ENCODE results near the gene XKR3. TPM values are rescaled to one million over a fixed set of nuclear protein-coding genes. Genes with fewer than 3 reads are reported as not detected.
"Not testable (repeated sequence)": the region's sequence is repeated elsewhere in the genome, so short reads cannot be mapped to it uniquely, and the experiment has no call there.

XKR3 gene
- total RNA-seq, 1 donor from 2014 or later = not detected

- H3K4me3 Mint-ChIP-seq; H3K36me3 Mint-ChIP-seq (ENCODE audit: low read depth); intact Hi-C loops (cut with micrococcal nuclease); H3K27ac Mint-ChIP-seq; H3K9me3 Mint-ChIP-seq; H3K4me1 Mint-ChIP-seq (ENCODE audit: low read depth); DNase-seq (ENCODE audit: low spot score); H3K27me3 Mint-ChIP-seq (ENCODE audit: insufficient read depth): not testable (repeated sequence)
Observed at GRCh38 chr22:16767927-16768326, 57.3 kb downstream of the XKR3 start.

- H3K27me3 Mint-ChIP-seq (ENCODE audit: insufficient read depth); H3K9me3 Mint-ChIP-seq; DNase-seq (ENCODE audit: low spot score); H3K4me1 Mint-ChIP-seq (ENCODE audit: low read depth); H3K27ac Mint-ChIP-seq; intact Hi-C loops (cut with micrococcal nuclease); H3K36me3 Mint-ChIP-seq (ENCODE audit: low read depth); H3K4me3 Mint-ChIP-seq: not testable (repeated sequence)
Observed at GRCh38 chr22:16762224-16762623, 63.0 kb downstream of the XKR3 start.

- H3K27ac Mint-ChIP-seq; H3K4me3 Mint-ChIP-seq; H3K36me3 Mint-ChIP-seq (ENCODE audit: low read depth); H3K27me3 Mint-ChIP-seq (ENCODE audit: insufficient read depth); H3K9me3 Mint-ChIP-seq; H3K4me1 Mint-ChIP-seq (ENCODE audit: low read depth); intact Hi-C loops (cut with micrococcal nuclease); DNase-seq (ENCODE audit: low spot score): not testable (repeated sequence)
Observed at GRCh38 chr22:16760416-16760815, 64.8 kb downstream of the XKR3 start.

- H3K4me3 Mint-ChIP-seq; H3K9me3 Mint-ChIP-seq; H3K4me1 Mint-ChIP-seq (ENCODE audit: low read depth); intact Hi-C loops (cut with micrococcal nuclease); H3K27ac Mint-ChIP-seq; H3K27me3 Mint-ChIP-seq (ENCODE audit: insufficient read depth); H3K36me3 Mint-ChIP-seq (ENCODE audit: low read depth); DNase-seq (ENCODE audit: low spot score): not testable (repeated sequence)
Observed at GRCh38 chr22:16749282-16749681, 75.9 kb downstream of the XKR3 start.

- not testable (repeated sequence) for H3K36me3 Mint-ChIP-seq (ENCODE audit: low read depth); DNase-seq (ENCODE audit: low spot score)
Observed at GRCh38 chr22:16748160-16748929, 76.9 kb downstream of the XKR3 start.

GRCh38 chr22:16747266-16748159, 77.7 kb downstream of the XKR3 start:
- H3K9me3 Mint-ChIP-seq; intact Hi-C loops (cut with micrococcal nuclease): not testable (repeated sequence)

More at GRCh38 chr22:16748160-16748929, 76.9 kb downstream of the XKR3 start:
- H3K27ac Mint-ChIP-seq; H3K9me3 Mint-ChIP-seq; intact Hi-C loops (cut with micrococcal nuclease); H3K27me3 Mint-ChIP-seq (ENCODE audit: insufficient read depth); H3K4me1 Mint-ChIP-seq (ENCODE audit: low read depth); H3K4me3 Mint-ChIP-seq: not testable (repeated sequence)

GRCh38 chr22:16734271-16734670, 90.9 kb downstream of the XKR3 start:
- H3K4me1 Mint-ChIP-seq (ENCODE audit: low read depth); H3K27ac Mint-ChIP-seq; H3K9me3 Mint-ChIP-seq; intact Hi-C loops (cut with micrococcal nuclease); H3K36me3 Mint-ChIP-seq (ENCODE audit: low read depth); H3K27me3 Mint-ChIP-seq (ENCODE audit: insufficient read depth); DNase-seq (ENCODE audit: low spot score); H3K4me3 Mint-ChIP-seq: not testable (repeated sequence)

More at GRCh38 chr22:16747266-16748159, 77.7 kb downstream of the XKR3 start:
- not testable (repeated sequence) for DNase-seq (ENCODE audit: low spot score); H3K36me3 Mint-ChIP-seq (ENCODE audit: low read depth); H3K27ac Mint-ChIP-seq; H3K4me3 Mint-ChIP-seq; H3K4me1 Mint-ChIP-seq (ENCODE audit: low read depth); H3K27me3 Mint-ChIP-seq (ENCODE audit: insufficient read depth)

Other genes with a start within 250 kb of the XKR3 start
- gene CCT8L2, start 232.6 kb downstream of the XKR3 start, total RNA-seq = not detected in 2 replicates
- not detected in 2 replicates for gene GAB4, start 182.8 kb upstream of the XKR3 start, total RNA-seq